Measurements from ENCODE around the gene APLF. TPM values are rescaled to one million over a fixed set of nuclear protein-coding genes. Genes with fewer than 3 reads are reported as not detected.

Gene APLF
- total and polyA plus RNA-seq, 2 experiments from 2014 or later = 3.0 to 3.7 TPM

DNA sequence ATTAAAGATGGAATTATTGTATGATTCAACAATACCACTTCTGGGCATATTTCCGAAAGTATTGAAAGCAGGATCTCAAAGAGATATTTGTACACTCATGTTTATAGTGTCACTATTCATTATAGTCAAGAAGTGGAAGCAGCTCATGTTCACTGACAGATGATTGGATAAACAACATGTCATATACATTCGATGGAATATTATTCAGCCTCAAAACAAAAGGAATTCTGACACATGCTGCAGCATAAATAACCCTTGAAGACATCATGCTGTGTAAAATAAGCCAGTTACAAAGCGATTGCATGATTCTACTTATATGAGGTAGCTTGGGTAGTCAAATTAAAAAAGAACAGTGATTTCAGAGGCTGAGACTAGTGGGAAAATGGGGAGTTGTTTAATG, 136.7 kb downstream of the APLF start (continued):
- TF ChIP-seq, protein P1, sequence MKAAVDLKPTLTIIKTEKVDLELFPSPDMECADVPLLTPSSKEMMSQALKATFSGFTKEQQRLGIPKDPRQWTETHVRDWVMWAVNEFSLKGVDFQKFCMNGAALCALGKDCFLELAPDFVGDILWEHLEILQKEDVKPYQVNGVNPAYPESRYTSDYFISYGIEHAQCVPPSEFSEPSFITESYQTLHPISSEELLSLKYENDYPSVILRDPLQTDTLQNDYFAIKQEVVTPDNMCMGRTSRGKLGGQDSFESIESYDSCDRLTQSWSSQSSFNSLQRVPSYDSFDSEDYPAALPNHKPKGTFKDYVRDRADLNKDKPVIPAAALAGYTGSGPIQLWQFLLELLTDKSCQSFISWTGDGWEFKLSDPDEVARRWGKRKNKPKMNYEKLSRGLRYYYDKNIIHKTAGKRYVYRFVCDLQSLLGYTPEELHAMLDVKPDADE (IDR thresholded peaks at IDR 0.05) = no peak

DNA sequence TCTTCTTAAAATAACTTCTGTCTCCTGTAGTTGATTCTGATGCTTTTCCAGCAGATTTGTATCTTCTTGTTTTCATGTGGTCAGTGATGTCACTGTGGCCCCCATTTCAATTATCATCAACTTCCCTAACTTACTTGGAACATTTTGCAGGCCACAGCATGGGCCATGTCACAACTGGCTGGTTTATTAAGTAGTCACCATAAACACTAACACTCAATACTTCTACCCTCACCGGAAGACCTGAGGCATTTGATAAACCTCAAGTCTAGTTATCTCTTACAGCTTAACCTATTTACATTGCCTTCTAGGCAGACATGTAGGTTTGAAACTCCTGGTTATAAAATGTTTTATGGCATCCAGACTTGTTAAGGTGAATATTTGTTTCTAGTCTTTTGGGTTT, 138.6 kb downstream of the APLF start:
- Histone ChIP-seq H3K27me3 (ENCODE audit: insufficient read depth) (no peaks in the 10 kb centered on the region), H3K79me2 (replicated peaks; ENCODE audit: insufficient read depth) (no peaks in the 10 kb centered on the region), H3K4me1 (ENCODE audit: insufficient read depth) (peaks cover 5% of the 10 kb centered on the region), H3K27ac (ENCODE audit: low read depth) (no peak overlapping the region), H3K36me3 (ENCODE audit: insufficient read depth) (peaks cover 11% of the 10 kb centered on the region), H3K4me2 (no peak overlapping the region), H3K4me3 (no peak overlapping the region), H3F3A (replicated peaks; ENCODE audit: low read depth) (no peaks in the 10 kb centered on the region), H3K9me2 (ENCODE audit: insufficient read depth) (no peaks in the 10 kb centered on the region), H2AFZ (no peak overlapping the region; the same call in 1 of the 2 replicates), H4K20me1 (replicated peaks; ENCODE audit: insufficient read depth) (no peaks in the 10 kb centered on the region)
- Mint-ChIP-seq H3K4me3 (no peak overlapping the region), H3K4me1 (peaks cover 6% of the 10 kb centered on the region), H3K9me3 (peaks cover 43% of the 10 kb centered on the region), H3K27me3 (ENCODE audit: insufficient read depth, low read depth, poor library complexity) (no peaks in the 10 kb centered on the region), H3K36me3 (ENCODE audit: low read depth) (peaks cover 13% of the 10 kb centered on the region), H3K27ac (no peak overlapping the region)
- no peak for DNase-seq (ENCODE audit: low spot score)
- no peak for ATAC-seq
- TF ChIP-seq CREB1 (CRISPR knock-in tag; IDR thresholded peaks at IDR 0.05; ENCODE audit: low read depth) = no peak
- no peak for TF ChIP-seq EZH2phosphoT487 (IDR thresholded peaks at IDR 0.05; ENCODE audit: unreplicated experiment)
- TF ChIP-seq, protein P1 (IDR thresholded peaks at IDR 0.05) = no peak
- TF ChIP-seq ZNF114 (CRISPR knock-in tag; IDR thresholded peaks at IDR 0.05) = no peak
- TF ChIP-seq, protein P2, sequence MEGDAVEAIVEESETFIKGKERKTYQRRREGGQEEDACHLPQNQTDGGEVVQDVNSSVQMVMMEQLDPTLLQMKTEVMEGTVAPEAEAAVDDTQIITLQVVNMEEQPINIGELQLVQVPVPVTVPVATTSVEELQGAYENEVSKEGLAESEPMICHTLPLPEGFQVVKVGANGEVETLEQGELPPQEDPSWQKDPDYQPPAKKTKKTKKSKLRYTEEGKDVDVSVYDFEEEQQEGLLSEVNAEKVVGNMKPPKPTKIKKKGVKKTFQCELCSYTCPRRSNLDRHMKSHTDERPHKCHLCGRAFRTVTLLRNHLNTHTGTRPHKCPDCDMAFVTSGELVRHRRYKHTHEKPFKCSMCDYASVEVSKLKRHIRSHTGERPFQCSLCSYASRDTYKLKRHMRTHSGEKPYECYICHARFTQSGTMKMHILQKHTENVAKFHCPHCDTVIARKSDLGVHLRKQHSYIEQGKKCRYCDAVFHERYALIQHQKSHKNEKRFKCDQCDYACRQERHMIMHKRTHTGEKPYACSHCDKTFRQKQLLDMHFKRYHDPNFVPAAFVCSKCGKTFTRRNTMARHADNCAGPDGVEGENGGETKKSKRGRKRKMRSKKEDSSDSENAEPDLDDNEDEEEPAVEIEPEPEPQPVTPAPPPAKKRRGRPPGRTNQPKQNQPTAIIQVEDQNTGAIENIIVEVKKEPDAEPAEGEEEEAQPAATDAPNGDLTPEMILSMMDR (conservative IDR thresholded peaks at IDR 0.05; ENCODE audit: low read depth in 2 of 2) = no peak
- TF ChIP-seq, protein P3, sequence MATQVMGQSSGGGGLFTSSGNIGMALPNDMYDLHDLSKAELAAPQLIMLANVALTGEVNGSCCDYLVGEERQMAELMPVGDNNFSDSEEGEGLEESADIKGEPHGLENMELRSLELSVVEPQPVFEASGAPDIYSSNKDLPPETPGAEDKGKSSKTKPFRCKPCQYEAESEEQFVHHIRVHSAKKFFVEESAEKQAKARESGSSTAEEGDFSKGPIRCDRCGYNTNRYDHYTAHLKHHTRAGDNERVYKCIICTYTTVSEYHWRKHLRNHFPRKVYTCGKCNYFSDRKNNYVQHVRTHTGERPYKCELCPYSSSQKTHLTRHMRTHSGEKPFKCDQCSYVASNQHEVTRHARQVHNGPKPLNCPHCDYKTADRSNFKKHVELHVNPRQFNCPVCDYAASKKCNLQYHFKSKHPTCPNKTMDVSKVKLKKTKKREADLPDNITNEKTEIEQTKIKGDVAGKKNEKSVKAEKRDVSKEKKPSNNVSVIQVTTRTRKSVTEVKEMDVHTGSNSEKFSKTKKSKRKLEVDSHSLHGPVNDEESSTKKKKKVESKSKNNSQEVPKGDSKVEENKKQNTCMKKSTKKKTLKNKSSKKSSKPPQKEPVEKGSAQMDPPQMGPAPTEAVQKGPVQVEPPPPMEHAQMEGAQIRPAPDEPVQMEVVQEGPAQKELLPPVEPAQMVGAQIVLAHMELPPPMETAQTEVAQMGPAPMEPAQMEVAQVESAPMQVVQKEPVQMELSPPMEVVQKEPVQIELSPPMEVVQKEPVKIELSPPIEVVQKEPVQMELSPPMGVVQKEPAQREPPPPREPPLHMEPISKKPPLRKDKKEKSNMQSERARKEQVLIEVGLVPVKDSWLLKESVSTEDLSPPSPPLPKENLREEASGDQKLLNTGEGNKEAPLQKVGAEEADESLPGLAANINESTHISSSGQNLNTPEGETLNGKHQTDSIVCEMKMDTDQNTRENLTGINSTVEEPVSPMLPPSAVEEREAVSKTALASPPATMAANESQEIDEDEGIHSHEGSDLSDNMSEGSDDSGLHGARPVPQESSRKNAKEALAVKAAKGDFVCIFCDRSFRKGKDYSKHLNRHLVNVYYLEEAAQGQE (IDR thresholded peaks at IDR 0.05; ENCODE audit: unreplicated experiment) = no peak
- TF ChIP-seq, protein P4, sequence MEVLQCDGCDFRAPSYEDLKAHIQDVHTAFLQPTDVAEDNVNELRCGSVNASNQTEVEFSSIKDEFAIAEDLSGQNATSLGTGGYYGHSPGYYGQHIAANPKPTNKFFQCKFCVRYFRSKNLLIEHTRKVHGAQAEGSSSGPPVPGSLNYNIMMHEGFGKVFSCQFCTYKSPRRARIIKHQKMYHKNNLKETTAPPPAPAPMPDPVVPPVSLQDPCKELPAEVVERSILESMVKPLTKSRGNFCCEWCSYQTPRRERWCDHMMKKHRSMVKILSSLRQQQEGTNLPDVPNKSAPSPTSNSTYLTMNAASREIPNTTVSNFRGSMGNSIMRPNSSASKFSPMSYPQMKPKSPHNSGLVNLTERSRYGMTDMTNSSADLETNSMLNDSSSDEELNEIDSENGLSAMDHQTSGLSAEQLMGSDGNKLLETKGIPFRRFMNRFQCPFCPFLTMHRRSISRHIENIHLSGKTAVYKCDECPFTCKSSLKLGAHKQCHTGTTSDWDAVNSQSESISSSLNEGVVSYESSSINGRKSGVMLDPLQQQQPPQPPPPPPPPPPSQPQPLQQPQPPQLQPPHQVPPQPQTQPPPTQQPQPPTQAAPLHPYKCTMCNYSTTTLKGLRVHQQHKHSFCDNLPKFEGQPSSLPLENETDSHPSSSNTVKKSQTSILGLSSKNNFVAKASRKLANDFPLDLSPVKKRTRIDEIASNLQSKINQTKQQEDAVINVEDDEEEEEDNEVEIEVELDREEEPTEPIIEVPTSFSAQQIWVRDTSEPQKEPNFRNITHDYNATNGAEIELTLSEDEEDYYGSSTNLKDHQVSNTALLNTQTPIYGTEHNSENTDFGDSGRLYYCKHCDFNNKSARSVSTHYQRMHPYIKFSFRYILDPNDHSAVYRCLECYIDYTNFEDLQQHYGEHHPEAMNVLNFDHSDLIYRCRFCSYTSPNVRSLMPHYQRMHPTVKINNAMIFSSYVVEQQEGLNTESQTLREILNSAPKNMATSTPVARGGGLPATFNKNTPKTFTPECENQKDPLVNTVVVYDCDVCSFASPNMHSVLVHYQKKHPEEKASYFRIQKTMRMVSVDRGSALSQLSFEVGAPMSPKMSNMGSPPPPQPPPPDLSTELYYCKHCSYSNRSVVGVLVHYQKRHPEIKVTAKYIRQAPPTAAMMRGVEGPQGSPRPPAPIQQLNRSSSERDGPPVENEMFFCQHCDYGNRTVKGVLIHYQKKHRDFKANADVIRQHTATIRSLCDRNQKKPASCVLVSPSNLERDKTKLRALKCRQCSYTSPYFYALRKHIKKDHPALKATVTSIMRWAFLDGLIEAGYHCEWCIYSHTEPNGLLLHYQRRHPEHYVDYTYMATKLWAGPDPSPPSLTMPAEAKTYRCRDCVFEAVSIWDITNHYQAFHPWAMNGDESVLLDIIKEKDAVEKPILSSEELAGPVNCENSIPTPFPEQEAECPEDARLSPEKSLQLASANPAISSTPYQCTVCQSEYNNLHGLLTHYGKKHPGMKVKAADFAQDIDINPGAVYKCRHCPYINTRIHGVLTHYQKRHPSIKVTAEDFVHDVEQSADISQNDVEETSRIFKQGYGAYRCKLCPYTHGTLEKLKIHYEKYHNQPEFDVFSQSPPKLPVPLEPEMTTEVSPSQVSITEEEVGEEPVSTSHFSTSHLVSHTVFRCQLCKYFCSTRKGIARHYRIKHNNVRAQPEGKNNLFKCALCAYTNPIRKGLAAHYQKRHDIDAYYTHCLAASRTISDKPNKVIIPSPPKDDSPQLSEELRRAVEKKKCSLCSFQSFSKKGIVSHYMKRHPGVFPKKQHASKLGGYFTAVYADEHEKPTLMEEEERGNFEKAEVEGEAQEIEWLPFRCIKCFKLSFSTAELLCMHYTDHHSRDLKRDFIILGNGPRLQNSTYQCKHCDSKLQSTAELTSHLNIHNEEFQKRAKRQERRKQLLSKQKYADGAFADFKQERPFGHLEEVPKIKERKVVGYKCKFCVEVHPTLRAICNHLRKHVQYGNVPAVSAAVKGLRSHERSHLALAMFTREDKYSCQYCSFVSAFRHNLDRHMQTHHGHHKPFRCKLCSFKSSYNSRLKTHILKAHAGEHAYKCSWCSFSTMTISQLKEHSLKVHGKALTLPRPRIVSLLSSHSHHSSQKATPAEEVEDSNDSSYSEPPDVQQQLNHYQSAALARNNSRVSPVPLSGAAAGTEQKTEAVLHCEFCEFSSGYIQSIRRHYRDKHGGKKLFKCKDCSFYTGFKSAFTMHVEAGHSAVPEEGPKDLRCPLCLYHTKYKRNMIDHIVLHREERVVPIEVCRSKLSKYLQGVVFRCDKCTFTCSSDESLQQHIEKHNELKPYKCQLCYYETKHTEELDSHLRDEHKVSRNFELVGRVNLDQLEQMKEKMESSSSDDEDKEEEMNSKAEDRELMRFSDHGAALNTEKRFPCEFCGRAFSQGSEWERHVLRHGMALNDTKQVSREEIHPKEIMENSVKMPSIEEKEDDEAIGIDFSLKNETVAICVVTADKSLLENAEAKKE (CRISPR knock-in tag; IDR thresholded peaks at IDR 0.05) = no peak
- TF ChIP-seq STAT1 (IDR thresholded peaks at IDR 0.05; ENCODE audit: unreplicated experiment) = no peak
